Myocyte (in vitro differentiated cells): ENCODE data around the gene PGF. TPM values are rescaled to one million over a fixed set of nuclear protein-coding genes. Genes with fewer than 3 reads are reported as not detected.

Experiments used
- DNase-seq: peaks from one replicate; pipeline ENCODE4 v3.0.0-alpha.2; 2012; ENCODE audit warnings: low read depth
- total RNA-seq: library from RNA; depleted of rRNA; stranded (reverse); fragments of >200 nt; gene quantifications from 2 replicates; pipeline ENCODE4 v1.2.3, GENCODE V29; 2014

Gene PGF
- total RNA-seq, 1 donor from 2014 or later: 12.0 TPM

- DNase-seq: no peak
These were observed 50.5 kb downstream of the PGF start for GRCh38 chr14:74904635-74905503.

GRCh38 chr14:74902941-74903705 lies 52.3 kb downstream of the PGF start:
- no peak for DNase-seq

DNA sequence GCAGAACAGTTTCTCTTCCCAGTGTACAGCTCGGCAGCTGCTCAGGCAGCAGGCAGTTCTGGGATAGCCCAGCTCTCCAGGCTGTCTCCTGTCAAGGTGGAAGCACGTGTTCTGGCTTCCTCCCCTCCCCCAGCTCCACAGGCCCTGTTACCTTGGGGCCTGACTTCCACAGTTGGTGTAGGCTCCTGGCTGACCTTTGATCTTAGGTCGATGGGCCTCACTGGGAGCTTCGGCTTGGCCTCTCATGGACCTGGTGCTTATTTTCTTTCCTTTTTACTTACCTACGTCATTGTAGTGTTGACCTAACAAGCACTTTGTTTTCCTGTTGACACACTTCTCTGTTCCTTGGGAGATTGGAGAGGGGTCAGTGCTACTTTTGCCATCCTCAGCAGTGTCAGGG lies 56.7 kb downstream of the PGF start:
- DNase-seq: no peak

DNA sequence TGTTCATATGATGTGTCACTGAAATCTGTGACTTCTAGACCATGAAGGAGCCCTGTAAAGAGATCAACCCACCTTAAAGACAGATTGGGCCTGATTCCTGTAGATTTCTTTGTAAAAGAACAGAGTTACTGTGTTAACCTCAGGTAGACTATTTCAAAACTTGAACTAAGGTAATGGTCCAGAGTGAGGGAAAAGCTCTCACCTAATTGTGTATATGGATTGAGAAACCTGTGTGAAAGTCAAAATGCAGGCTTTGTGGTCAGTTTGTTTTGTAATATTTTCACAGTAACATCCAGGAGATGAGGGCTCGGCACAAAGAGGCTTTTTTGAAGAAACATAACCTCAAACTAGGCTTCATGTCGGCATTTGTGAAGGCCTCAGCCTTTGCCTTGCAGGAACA lies 57.3 kb downstream of the PGF start:
- DNase-seq: no peak

GRCh38 chr14:74897642-74898041 lies 57.8 kb downstream of the PGF start:
- no peak for DNase-seq

DNA sequence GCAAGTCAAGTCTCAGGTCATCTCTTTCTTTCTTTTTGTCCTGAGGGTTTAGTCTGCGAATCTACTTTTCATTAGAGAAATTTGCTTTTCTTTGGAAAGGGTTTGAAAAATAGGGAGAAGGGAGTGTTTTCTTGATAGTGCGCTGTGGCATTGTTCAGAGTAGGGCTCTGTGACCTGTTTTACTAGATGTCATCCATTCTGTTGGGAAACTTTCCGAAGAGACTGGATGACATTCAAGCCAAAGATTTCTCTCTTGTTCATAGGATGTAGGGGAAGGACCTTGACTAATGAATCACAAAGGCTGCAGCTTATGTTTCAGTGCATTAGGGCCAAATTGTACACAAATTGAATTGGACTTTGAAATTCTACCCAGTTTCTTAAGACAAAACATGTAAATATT lies 59.0 kb downstream of the PGF start:
- DNase-seq: no peak

DNA sequence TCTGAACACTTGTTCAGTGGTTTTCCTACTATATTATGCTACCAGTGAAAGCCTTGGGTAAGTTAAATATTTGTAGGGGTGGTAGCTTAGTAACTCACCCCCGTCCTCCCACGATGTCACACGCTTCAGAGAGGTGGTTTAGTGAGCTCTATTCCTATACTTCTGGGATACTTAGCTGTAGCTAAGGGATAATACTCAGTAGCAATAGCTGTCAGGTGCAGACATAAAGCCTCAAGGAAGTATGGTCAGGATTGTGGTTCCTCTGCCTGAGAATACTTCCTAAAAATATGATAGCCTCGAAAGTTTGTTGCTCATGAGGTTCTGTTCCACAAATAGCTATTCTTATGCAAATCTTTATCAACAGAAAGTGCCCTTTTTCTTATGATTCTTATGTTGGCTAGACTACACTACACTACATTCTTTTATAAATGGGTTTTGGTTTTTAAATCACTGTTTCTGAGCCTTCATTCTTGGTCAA lies 61.7 kb downstream of the PGF start:
- DNase-seq: no peak

DNA sequence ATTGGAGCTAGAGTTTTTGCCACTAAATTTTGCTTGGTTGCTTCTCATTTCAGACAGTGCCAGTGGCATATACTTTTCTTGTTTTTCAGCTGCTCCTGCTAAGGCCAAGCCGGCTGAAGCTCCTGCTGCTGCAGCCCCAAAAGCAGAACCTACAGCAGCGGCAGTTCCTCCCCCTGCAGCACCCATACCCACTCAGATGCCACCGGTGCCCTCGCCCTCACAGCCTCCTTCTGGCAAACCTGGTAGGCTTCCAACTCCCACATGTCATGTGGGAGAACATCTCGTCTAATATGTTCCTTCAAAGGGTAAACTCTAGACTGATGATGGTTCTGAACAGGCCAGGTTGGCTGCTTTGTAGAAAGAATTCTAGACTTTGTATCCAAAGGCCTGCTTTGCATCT lies 62.7 kb downstream of the PGF start:
- DNase-seq: no peak

GRCh38 chr14:74891870-74892269 lies 63.5 kb downstream of the PGF start:
- no peak for DNase-seq

Other genes with a start within 250 kb of the PGF start
- 26.6 and 31.4 TPM in 2 replicates for gene AREL1, start 242.5 kb downstream of the PGF start, total RNA-seq
- 23.3 and 23.7 TPM in 2 replicates for gene FCF1, start 242.5 kb downstream of the PGF start, total RNA-seq
- 28.3 and 29.8 TPM in 2 replicates for gene YLPM1, start 192.3 kb downstream of the PGF start, total RNA-seq
- gene PROX2, start 79.5 kb downstream of the PGF start, total RNA-seq: not detected in 2 replicates
- 38.7 and 39.3 TPM in 2 replicates for gene DLST, start 73.7 kb downstream of the PGF start, total RNA-seq
- gene RPS6KL1, start 32.3 kb downstream of the PGF start, total RNA-seq: 17.1 and 23.6 TPM in 2 replicates
- gene EIF2B2, start 47.3 kb upstream of the PGF start, total RNA-seq: 47.8 and 65.1 TPM in 2 replicates
- gene MLH3, start 95.9 kb upstream of the PGF start, total RNA-seq: 33.8 and 37.9 TPM in 2 replicates
- 11.1 and 18.8 TPM in 2 replicates for gene ACYP1, start 108.4 kb upstream of the PGF start, total RNA-seq
- gene ZC2HC1C, start 114.0 kb upstream of the PGF start, total RNA-seq: 0.52 and 1.6 TPM in 2 replicates
- gene NEK9, start 171.5 kb upstream of the PGF start, total RNA-seq: 46.5 and 51.7 TPM in 2 replicates
- gene TMED10, start 221.0 kb upstream of the PGF start, total RNA-seq: 309 and 398 TPM in 2 replicates